K562 (cell line): ENCODE data around the gene MED13L. TPM values are rescaled to one million over a fixed set of nuclear protein-coding genes. Genes with fewer than 3 reads are reported as not detected.

Experiments used
- ATAC-seq: fragments of 200-7000 bp; cut with Tn5 transposase; 3 replicates; pipeline ENCODE4 v1.9.1; 2020; ENCODE audit warnings: moderate library complexity
- BruUV-seq: library from RNA; stranded (reverse); fragments of 400-500 nt; replicated peaks from 2 replicates; lab custom pipeline; 2021; lab: Mats Ljungman, UMichigan
- CTCF ChIA-PET: fragments of 300-600 bp; formaldehyde crosslinking; extraction: SDS; loops from one replicate; lab custom pipeline; 2021; ENCODE audit warnings: low intra/inter-chr PET ratio; lab: Yijun Ruan, JAX
- POLR2A ChIA-PET: fragments of 300-600, 350-650 bp; sonication (Branson Sonifier 250); formaldehyde crosslinking; extraction: SDS; loops from one replicate; lab custom pipeline; 2021; ENCODE audit warnings: antibody characterized with exemption, inconsistent platforms; lab: Yijun Ruan, JAX
- DNase-seq, 4 experiments: peaks; one replicate each; pipeline versions ENCODE4 v3.0.0 to v3.0.0-alpha.2; 2011 to 2018; ENCODE audit warnings: low spot score in 3 of 4, mixed read lengths in 3 of 4; ENCODE audit errors: extremely low read depth in 1 of 4
- FAIRE-seq: peaks from 2 replicates; lab custom pipeline; 2011; peaks lifted over from hg19 to GRCh38; lab: Jason Lieb, UNC
- H2AFZ ChIP-seq: 2 replicates; pipeline ENCODE4 v1.6.0; 2011; ENCODE audit warnings: low read depth, low read length, control low read depth, inconsistent platforms
- H3K27ac ChIP-seq: fragments of 200-600 bp; 3 replicates; pipeline ENCODE4 v1.8.0; 2011; ENCODE audit warnings: low read depth, mild to moderate bottlenecking, control low read depth, inconsistent platforms, low read length, moderate library complexity, mixed read lengths; ENCODE audit errors: extremely low read depth
- H3K27me3 ChIP-seq, 2 experiments: fragments of 300-600 bp in 1 of 2; 2 replicates in 1 of 2; 3 replicates in 1 of 2; pipeline versions ENCODE4 v1.6.0 to v1.8.0; 2011; ENCODE audit warnings: inconsistent platforms in 2 of 2, low read length in 2 of 2, mild to moderate bottlenecking in 1 of 2, mixed read lengths in 1 of 2, moderate library complexity in 1 of 2; ENCODE audit not compliant: control insufficient read depth in 2 of 2, insufficient read depth in 2 of 2
- H3K36me3 ChIP-seq: fragments of 300-600 bp; 3 replicates; pipeline ENCODE4 v1.8.0; 2011; ENCODE audit warnings: mild to moderate bottlenecking, low read length, inconsistent platforms; ENCODE audit not compliant: control insufficient read depth, insufficient read depth
- H3K4me1 ChIP-seq, 2 experiments: fragments of 200-600 bp in 1 of 2; replicated peaks in 1 of 2; 2 replicates in 1 of 2; 3 replicates in 1 of 2; pipeline versions ENCODE4 v1.5.1 to v1.8.0; 2011; ENCODE audit warnings: inconsistent platforms in 2 of 2, low read length in 2 of 2, mild to moderate bottlenecking in 1 of 2, mixed read lengths in 1 of 2, moderate library complexity in 1 of 2; ENCODE audit not compliant: control insufficient read depth in 2 of 2, insufficient read depth in 2 of 2
- H3K4me2 ChIP-seq: 2 replicates; pipeline ENCODE4 v1.6.1; 2011; ENCODE audit warnings: low read length, control low read depth, inconsistent platforms, mixed read lengths; ENCODE audit not compliant: insufficient read depth
- H3K4me3 ChIP-seq: fragments of 200-600 bp; sonication (generic), shearing (Covaris generic); 2 replicates; pipeline ENCODE4 v1.5.1; 2016; ENCODE audit warnings: control low read depth, inconsistent platforms
- H3K79me2 ChIP-seq: fragments of 200-600 bp; 3 replicates; pipeline ENCODE4 v1.8.0; 2011; ENCODE audit warnings: low read length, inconsistent platforms; ENCODE audit not compliant: control insufficient read depth, insufficient read depth
- H3K9ac ChIP-seq, 2 experiments: 2 replicates each; pipeline versions ENCODE4 v1.6.0 to v1.6.1; 2011; ENCODE audit warnings: low read depth in 2 of 2, low read length in 2 of 2, control low read depth in 1 of 2, inconsistent platforms in 1 of 2, mild to moderate bottlenecking in 1 of 2, mixed read lengths in 1 of 2; ENCODE audit not compliant: insufficient read depth in 1 of 2
- H3K9me1 ChIP-seq: one replicate; pipeline ENCODE4 v1.6.0; 2011; ENCODE audit warnings: inconsistent platforms, mild to moderate bottlenecking, low read length, moderate library complexity; ENCODE audit not compliant: control insufficient read depth, insufficient read depth
- H3K9me3 ChIP-seq: replicated peaks from 2 replicates; pipeline ENCODE4 v1.5.1; 2011; ENCODE audit warnings: low read depth, low read length, inconsistent platforms; ENCODE audit not compliant: control insufficient read depth, insufficient read depth
- H4K20me1 ChIP-seq: replicated peaks from 2 replicates; pipeline ENCODE4 v1.6.1; 2011; ENCODE audit warnings: low read length, inconsistent platforms, mixed read lengths; ENCODE audit not compliant: control insufficient read depth, insufficient read depth
- ARID2 ChIP-seq: fragments of 450-650 bp; IDR thresholded peaks from 2 replicates; pipeline ENCODE4 v1.6.1; 2017; ENCODE audit warnings: antibody characterized with exemption, mild to moderate bottlenecking
- BHLHE40 ChIP-seq: IDR thresholded peaks from 2 replicates; pipeline ENCODE4 v1.6.1; 2011; ENCODE audit warnings: low read length, improper control_type of control experiment
- BRCA1 ChIP-seq, 2 experiments: fragments of 450-650 bp in 1 of 2; sonication (generic) in 1 of 2; formaldehyde crosslinking in 1 of 2; IDR thresholded peaks; 2 replicates each; pipeline versions ENCODE4 v1.5.0 to v1.6.1; 2017 to 2020; ENCODE audit warnings: mild to moderate bottlenecking in 1 of 2, missing genetic modification reagents in 1 of 2
- CXXC5 ChIP-seq: fragments of 250-450 bp; sonication (Bioruptor Pico); IDR thresholded peaks from 2 replicates; pipeline ENCODE4 v1.8.0; 2022; ENCODE audit warnings: inconsistent platforms, mild to moderate bottlenecking, moderate library complexity
- ESRRA ChIP-seq: fragments of 450-650 bp; IDR thresholded peaks from 2 replicates; pipeline ENCODE4 v1.6.1; 2014; ENCODE audit warnings: low read depth, mild to moderate bottlenecking, moderate library complexity, borderline replicate concordance
- HCFC1 ChIP-seq: IDR thresholded peaks from 2 replicates; pipeline ENCODE4 v1.6.1; 2012; ENCODE audit warnings: low read depth, low read length, improper control_type of control experiment
- NR1H2 ChIP-seq: sonication (generic); formaldehyde crosslinking; IDR thresholded peaks from 2 replicates; pipeline ENCODE4 v1.4.0; 2020; ENCODE audit warnings: mild to moderate bottlenecking, missing genetic modification reagents
- RFX1 ChIP-seq: fragments of 450-650 bp; IDR thresholded peaks from 2 replicates; pipeline ENCODE4 v1.6.1; 2016; ENCODE audit warnings: mild to moderate bottlenecking, moderate library complexity
- SIX5 ChIP-seq, 2 experiments: IDR thresholded peaks; 2 replicates each; pipeline ENCODE4 v1.6.1; 2011; ENCODE audit warnings: low read length in 2 of 2, borderline replicate concordance in 1 of 2, low read depth in 1 of 2, mild to moderate bottlenecking in 1 of 2, moderate library complexity in 1 of 2; ENCODE audit not compliant: insufficient read depth in 1 of 2
- SMARCA5 ChIP-seq: fragments of 450-650 bp; IDR thresholded peaks from 2 replicates; pipeline ENCODE4 v1.6.1; 2016
- TAF9B ChIP-seq: fragments of 450-650 bp; IDR thresholded peaks from 2 replicates; pipeline ENCODE4 v1.6.1; 2018; ENCODE audit warnings: mild to moderate bottlenecking; ENCODE audit not compliant: partially characterized antibody
- ZNF121 ChIP-seq: sonication (generic); formaldehyde crosslinking; conservative IDR thresholded peaks from 2 replicates; pipeline ENCODE4 v1.8.0; 2022; ENCODE audit warnings: missing genetic modification reagents
- ZNF143 ChIP-seq: sonication (generic); formaldehyde crosslinking; IDR thresholded peaks from 2 replicates; pipeline ENCODE4 v1.9.0; 2022; ENCODE audit warnings: mild to moderate bottlenecking, missing genetic modification reagents
- ZNF165 ChIP-seq: fragments of 250-450 bp; sonication (Bioruptor Pico); IDR thresholded peaks from 2 replicates; pipeline ENCODE4 v1.4.0; 2020; ENCODE audit warnings: borderline replicate concordance
- WGBS: fragments of 100-300 bp; shearing (Covaris generic); methylation state at CpG from one replicate; pipeline ENCODE4 v1.1.6; 2016; ENCODE audit warnings: low coverage, mixed read lengths; ENCODE audit not compliant: insufficient coverage; ENCODE audit errors: missing lambda C conversion rate; 5-methylcytosine and 5-hydroxymethylcytosine counted together
- in situ Hi-C: fragments of 300-500 bp; cut with MboI; formaldehyde crosslinking; loops from 4 replicates; pipeline ENCODE4 v1.15.0; 2018; ENCODE audit warnings: inconsistent platforms, mixed read lengths
- intact Hi-C: fragments of 100-400 bp; cut with micrococcal nuclease; formaldehyde crosslinking; loops from 2 replicates; pipeline ENCODE4 v1.14.2; 2022
- polyA plus RNA-seq, 8 experiments: library from polyadenylated mRNA; depleted of rRNA in 4 of 8; stranded (reverse) in 5 of 8; unstranded in 3 of 8; fragments of >200 nt; fragmentation: Nextera tagmentation in 2 of 8; fragmentation: Illumina TruSeq in 1 of 8; extraction: Ambion mirVana in 2 of 8; extraction: Trizol in 1 of 8; gene quantifications; 2 replicates each; pipeline versions ENCODE4 v1.2.1 to v1.2.3, GENCODE V29; 2011 to 2014; ENCODE audit warnings: inconsistent platforms in 1 of 8, missing spikeins in 1 of 8
- total RNA-seq, 7 experiments: library from RNA; depleted of rRNA in 6 of 7; stranded (reverse); fragments of >200 nt in 6 of 7; fragmentation: Illumina TruSeq in 2 of 7; extraction: Trizol in 2 of 7; gene quantifications; 2 replicates each; pipeline versions ENCODE4 v1.2.1 to v1.2.3, GENCODE V29; 2011 to 2021; ENCODE audit warnings: low replicate concordance in 1 of 7
- TF ChIP-seq, protein P1 (sequence below): fragments of 250-450 bp; sonication (Bioruptor Pico); IDR thresholded peaks from 2 replicates; pipeline ENCODE4 v1.5.0; 2020; ENCODE audit warnings: mild to moderate bottlenecking

MED13L gene
- total and polyA plus RNA-seq, 9 of the 15 experiments (the other 6 are each of a cell fraction or from before 2014, with no cell fraction given) = 13.4 to 90.3 (median 36.9) TPM

DNA sequence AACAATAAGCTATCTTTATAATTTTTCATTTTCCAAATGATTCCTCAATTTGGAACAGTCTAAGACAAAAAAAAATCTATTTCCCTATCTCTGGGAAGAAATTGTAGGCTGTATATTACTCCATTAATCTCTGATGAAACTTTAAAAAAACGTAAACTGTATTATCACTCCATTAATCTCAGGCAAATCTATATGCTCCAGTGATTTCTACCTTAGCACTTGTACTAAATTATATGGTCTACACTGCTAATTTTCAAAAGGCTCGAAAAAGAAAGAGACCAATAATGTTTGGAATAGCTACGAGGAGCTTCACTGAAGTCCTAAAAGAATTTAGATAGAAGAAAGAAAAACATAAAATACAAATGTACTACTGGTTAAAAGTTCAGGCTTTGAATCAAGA is 19.7 kb downstream of the MED13L start:
- Histone ChIP-seq H3K4me1 (peaks cover 0 to 14% of the 10 kb centered on the region in 2 experiments; a peak in 3 of 5 replicates), H3K9me1 (no peaks in the 10 kb centered on the region), H3K27me3 (no peaks in the 10 kb centered on the region), H3K4me3 (no peak overlapping the region), H3K79me2 (peaks cover 99% of the 10 kb centered on the region), H3K9ac (no peak overlapping the region), H3K27ac (peak overlapping the region; percentile 12; the same call in 1 of the 3 replicates), H2AFZ (no peak overlapping the region), H4K20me1 (peaks cover 27% of the 10 kb centered on the region), H3K36me3 (no peaks in the 10 kb centered on the region), H3K4me2 (no peak overlapping the region), H3K9me3 (no peaks in the 10 kb centered on the region)
- POLR2A ChIA-PET = interaction anchor here (0.8 to 1.7 kb wide), 6 partner anchors 9 to 74 kb away, joined by 3 to 8 read pairs (median 4); no protein-coding TSS in a partner anchor
- CTCF ChIA-PET = no interaction called here
- DNase-seq = no peak
- in situ Hi-C loops (no loop called here), intact Hi-C loops (no loop called here)
- no peak for ATAC-seq
- no peak for TF ChIP-seq TAF9B
- TF ChIP-seq BHLHE40 = no peak
- TF ChIP-seq ZNF121 (CRISPR knock-in tag) = no peak
- TF ChIP-seq ARID2 = no peak
- TF ChIP-seq CXXC5 = no peak
- no peak for TF ChIP-seq NR1H2 (CRISPR knock-in tag)
- BruUV-seq = no TSS peak
- peak; percentile 32 for FAIRE-seq
- WGBS = 35% methylated on average over 3 of the region's 3 CpGs

DNA sequence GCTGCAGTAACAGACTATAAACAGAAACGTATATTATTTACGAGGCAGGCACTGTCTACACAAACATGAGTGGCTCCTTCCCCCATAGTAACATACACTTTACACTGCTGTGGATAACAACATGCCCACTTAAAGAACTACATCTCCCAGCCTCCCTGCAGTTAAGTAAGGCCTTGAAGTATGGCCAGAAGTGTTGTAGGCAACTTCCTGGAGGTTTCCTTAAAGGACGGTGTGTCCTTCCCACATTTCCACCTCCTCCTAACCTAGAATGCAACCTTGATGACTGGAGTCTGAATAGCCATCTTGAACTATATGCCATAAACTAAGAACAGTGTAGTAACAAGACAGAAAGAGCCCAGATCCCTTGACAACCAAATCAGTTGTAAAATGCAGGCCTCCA is 20.3 kb downstream of the MED13L start:
- Histone ChIP-seq H3K36me3 (no peaks in the 10 kb centered on the region), H3K9ac (no peak overlapping the region), H4K20me1 (peaks cover 23% of the 10 kb centered on the region), H3K4me2 (no peak overlapping the region), H3K27me3 (no peaks in the 10 kb centered on the region), H3K4me3 (no peak overlapping the region), H3K79me2 (peaks cover 99% of the 10 kb centered on the region), H3K27ac (no peak overlapping the region; the same call in 2 of the 3 replicates), H2AFZ (no peak overlapping the region), H3K4me1 (peaks cover 0 to 14% of the 10 kb centered on the region in 2 experiments; a peak in 3 of 5 replicates), H3K9me1 (no peaks in the 10 kb centered on the region), H3K9me3 (no peaks in the 10 kb centered on the region)
- in situ Hi-C loops (no loop called here), intact Hi-C loops (no loop called here)
- DNase-seq (peak in 1 of 4 experiments; percentile 30), ATAC-seq (peak; percentile 81), FAIRE-seq (peak; percentile 87)
- POLR2A ChIA-PET = interaction anchor here (1.1 to 1.7 kb wide), 4 partner anchors 9 to 12 kb away, joined by 3 to 8 read pairs (median 5); no protein-coding TSS in a partner anchor
- CTCF ChIA-PET = no interaction called here
- no TSS peak for BruUV-seq
- WGBS = 20% methylated on average over 3 of the region's 3 CpGs
- peak; percentile 75 for TF ChIP-seq HCFC1
- no peak for TF ChIP-seq SMARCA5
- TF ChIP-seq ZNF165 (CRISPR knock-in tag) = no peak
- 0 out of 2 replicates have a peak, but pooled peaks have one; percentile 13 for TF ChIP-seq RFX1
- 0 out of 4 replicates have a peak, but pooled peaks of 1 of the 2 experiments have one; percentile 32 for TF ChIP-seq SIX5 (IDR thresholded peaks at IDR 0.05; ENCODE audit: borderline replicate concordance in 1 of 2, insufficient read depth in 1 of 2, low read depth in 1 of 2, low read length in 2 of 2)
- TF ChIP-seq ZNF143 (CRISPR knock-in tag) = peak; percentile 64
- peak; percentile 82 for TF ChIP-seq ESRRA
- no peak for TF ChIP-seq BRCA1 (IDR thresholded peaks at IDR 0.05)
- TF ChIP-seq BRCA1 (CRISPR knock-in tag; IDR thresholded peaks at IDR 0.05) = no peak
- TF ChIP-seq, protein P1, sequence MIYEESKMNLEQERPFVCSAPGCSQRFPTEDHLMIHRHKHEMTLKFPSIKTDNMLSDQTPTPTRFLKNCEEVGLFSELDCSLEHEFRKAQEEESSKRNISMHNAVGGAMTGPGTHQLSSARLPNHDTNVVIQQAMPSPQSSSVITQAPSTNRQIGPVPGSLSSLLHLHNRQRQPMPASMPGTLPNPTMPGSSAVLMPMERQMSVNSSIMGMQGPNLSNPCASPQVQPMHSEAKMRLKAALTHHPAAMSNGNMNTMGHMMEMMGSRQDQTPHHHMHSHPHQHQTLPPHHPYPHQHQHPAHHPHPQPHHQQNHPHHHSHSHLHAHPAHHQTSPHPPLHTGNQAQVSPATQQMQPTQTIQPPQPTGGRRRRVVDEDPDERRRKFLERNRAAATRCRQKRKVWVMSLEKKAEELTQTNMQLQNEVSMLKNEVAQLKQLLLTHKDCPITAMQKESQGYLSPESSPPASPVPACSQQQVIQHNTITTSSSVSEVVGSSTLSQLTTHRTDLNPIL (CRISPR knock-in tag) = no peak
